ENCODE data around the gene MAN1C1. TPM values are rescaled to one million over a fixed set of nuclear protein-coding genes. Genes with fewer than 3 reads are reported as not detected.

Gene MAN1C1
- total and polyA plus RNA-seq, 10 of the 15 experiments (the other 5 are each of a cell fraction or from before 2014, with no cell fraction given) = 0.12 to 0.56 (median 0.22) TPM; not detected in 3

- TF ChIP-seq USF2 (IDR thresholded peaks at IDR 0.05; ENCODE audit: borderline replicate concordance, low read depth, low read length) (no peak), LARP7 (IDR thresholded peaks at IDR 0.05) (peak; percentile 21; the same call in 1 of the 2 replicates), SP1 (IDR thresholded peaks at IDR 0.05; ENCODE audit: low read depth, low read length) (peak; percentile 60), POU2F2 (IDR thresholded peaks at IDR 0.05; ENCODE audit: borderline replicate concordance, low read depth, low read length) (no peak), EZH2 (IDR thresholded peaks at IDR 0.05; ENCODE audit: borderline replicate concordance, control insufficient read depth, low read depth, low read length) (no peak), RELB (IDR thresholded peaks at IDR 0.05; ENCODE audit: low read depth) (peak; percentile 57; the same call in 1 of the 2 replicates), ZBTB40 (IDR thresholded peaks at IDR 0.05; ENCODE audit: borderline replicate concordance) (peak; percentile 84), YBX1 (IDR thresholded peaks at IDR 0.05) (0 out of 2 replicates have a peak, but pooled peaks have one; percentile 42), RAD51 (IDR thresholded peaks at IDR 0.05) (no peak), SIX5 (IDR thresholded peaks at IDR 0.05; ENCODE audit: low read depth, low read length, severe bottlenecking) (no peak), CTCF (IDR thresholded peaks at IDR 0.05 in 2 of 3, conservative IDR thresholded peaks at IDR 0.05 in 1 of 3; ENCODE audit: control insufficient read depth in 2 of 3, extremely low read depth in 1 of 3, insufficient read depth in 1 of 3, low read depth in 3 of 3, low read length in 3 of 3) (no peak), CREM (IDR thresholded peaks at IDR 0.05; ENCODE audit: low read depth) (peak; percentile 37; the same call in 1 of the 2 replicates), SMARCA5 (IDR thresholded peaks at IDR 0.05) (no peak), MYB (IDR thresholded peaks at IDR 0.05; ENCODE audit: borderline replicate concordance, low read depth, low read length) (no peak), KAT2A (conservative IDR thresholded peaks at IDR 0.05; ENCODE audit: control insufficient read depth, low read depth, low read length) (no peak), JUND (IDR thresholded peaks at IDR 0.05; ENCODE audit: low read depth, low read length) (no peak), HDAC2 (IDR thresholded peaks at IDR 0.05) (no peak), RBBP5 (conservative IDR thresholded peaks at IDR 0.05) (no peak), ZNF207 (IDR thresholded peaks at IDR 0.05; ENCODE audit: borderline replicate concordance) (0 out of 2 replicates have a peak, but pooled peaks have one; percentile 29), ESRRA (IDR thresholded peaks at IDR 0.05; ENCODE audit: low read length) (no peak), CHD2 (IDR thresholded peaks at IDR 0.05; ENCODE audit: borderline replicate concordance, low read depth, low read length) (peak; percentile 98)
Observed at GRCh38 chr1:25819491-25820246, 203.1 kb downstream of the MAN1C1 start, which contains the start of gene MTFR1L (continued).

All from GM12878 (cell line).